ENCODE results near the gene RHOXF2.
A peak's percentile ranks its signal among the peaks of the same experiment; 100 is the strongest.

The RHOXF2 gene

GRCh38 chrX:120205816-120206753 lies 47.7 kb downstream of the RHOXF2 start:
- no peak for DNase-seq

- no peak for DNase-seq
Observed at GRCh38 chrX:120207009-120207605, 48.7 kb downstream of the RHOXF2 start.

- peak; percentile 68 for DNase-seq
Observed at GRCh38 chrX:120213438-120214265, 55.2 kb downstream of the RHOXF2 start.
